ENCODE results near the gene KCNJ10. TPM values are rescaled to one million over a fixed set of nuclear protein-coding genes. Genes with fewer than 3 reads are reported as not detected.
A peak's percentile ranks its signal among the peaks of the same experiment; 100 is the strongest.

The KCNJ10 gene
- polyA plus RNA-seq, 1 donor (not counting 4 experiments of a cell fraction or from before 2014, with no cell fraction given), result not detected

DNA sequence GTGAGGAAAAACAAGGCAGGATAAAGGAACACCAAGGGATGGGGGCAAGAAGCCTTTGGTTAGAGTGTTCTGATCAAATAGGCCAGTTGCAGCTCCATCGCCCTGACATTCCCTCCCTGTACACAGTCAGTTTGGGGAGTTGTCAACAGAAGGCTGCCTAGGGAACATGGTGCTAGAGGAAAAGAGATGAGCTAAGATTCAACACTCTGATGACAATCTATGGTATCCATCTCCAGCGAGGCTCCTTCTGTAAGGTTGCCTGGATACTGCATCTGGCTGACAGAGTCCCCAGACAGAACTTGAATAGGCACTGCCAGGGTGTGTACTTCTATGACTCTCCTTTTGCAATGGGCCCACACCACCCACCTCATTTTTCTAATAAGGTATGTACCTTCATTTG is 104.7 kb downstream of the KCNJ10 start:
- no peak overlapping the region for H3K9ac ChIP-seq (ENCODE audit: control insufficient read depth, extremely low read depth, insufficient read depth, low read length)
- H3K4me2 ChIP-seq (ENCODE audit: control insufficient read depth, extremely low read depth, insufficient read depth, low read depth, low read length), result peak overlapping the region; percentile 29
- DNase-seq (ENCODE audit: low read depth, low spot score) (no peak), FAIRE-seq (peak; percentile 32)
- H3K27ac ChIP-seq (ENCODE audit: control insufficient read depth, insufficient read depth, low read length), result no peak overlapping the region
- TF ChIP-seq EZH2 (IDR thresholded peaks at IDR 0.05; ENCODE audit: low read length), result no peak
- TF ChIP-seq, protein P1, sequence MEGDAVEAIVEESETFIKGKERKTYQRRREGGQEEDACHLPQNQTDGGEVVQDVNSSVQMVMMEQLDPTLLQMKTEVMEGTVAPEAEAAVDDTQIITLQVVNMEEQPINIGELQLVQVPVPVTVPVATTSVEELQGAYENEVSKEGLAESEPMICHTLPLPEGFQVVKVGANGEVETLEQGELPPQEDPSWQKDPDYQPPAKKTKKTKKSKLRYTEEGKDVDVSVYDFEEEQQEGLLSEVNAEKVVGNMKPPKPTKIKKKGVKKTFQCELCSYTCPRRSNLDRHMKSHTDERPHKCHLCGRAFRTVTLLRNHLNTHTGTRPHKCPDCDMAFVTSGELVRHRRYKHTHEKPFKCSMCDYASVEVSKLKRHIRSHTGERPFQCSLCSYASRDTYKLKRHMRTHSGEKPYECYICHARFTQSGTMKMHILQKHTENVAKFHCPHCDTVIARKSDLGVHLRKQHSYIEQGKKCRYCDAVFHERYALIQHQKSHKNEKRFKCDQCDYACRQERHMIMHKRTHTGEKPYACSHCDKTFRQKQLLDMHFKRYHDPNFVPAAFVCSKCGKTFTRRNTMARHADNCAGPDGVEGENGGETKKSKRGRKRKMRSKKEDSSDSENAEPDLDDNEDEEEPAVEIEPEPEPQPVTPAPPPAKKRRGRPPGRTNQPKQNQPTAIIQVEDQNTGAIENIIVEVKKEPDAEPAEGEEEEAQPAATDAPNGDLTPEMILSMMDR (optimal IDR thresholded peaks at IDR 0.05 in 1 of 3, IDR thresholded peaks at IDR 0.05 in 1 of 3, conservative IDR thresholded peaks at IDR 0.05 in 1 of 3; ENCODE audit: extremely low read depth in 1 of 3, insufficient read depth in 2 of 3, low read length in 3 of 3), result no peak
- peaks cover 6 to 18% of the 10 kb centered on the region in 2 experiments for H3K36me3 ChIP-seq (ENCODE audit: control insufficient read depth in 2 of 2, extremely low read depth in 1 of 2, insufficient read depth in 2 of 2, low read length in 2 of 2)
- dilution Hi-C loops (cut with MboI; ENCODE audit: extremely low pct_ligation_motif_present, low sequenced_read_pairs), result no loop called here
- H4K20me1 ChIP-seq (ENCODE audit: control insufficient read depth, extremely low read depth, insufficient read depth, low read length), result peaks cover 7% of the 10 kb centered on the region
- no peaks in the 10 kb centered on the region for H3K9me3 ChIP-seq (ENCODE audit: control insufficient read depth, low read depth, low read length)
- peaks cover 30% of the 10 kb centered on the region for H3K4me1 ChIP-seq (ENCODE audit: control insufficient read depth, extremely low read depth, insufficient read depth, low read length)
- no peak overlapping the region for H2AFZ ChIP-seq (ENCODE audit: control insufficient read depth, low read length)
- H3K27me3 ChIP-seq (ENCODE audit: control insufficient read depth, extremely low read depth, insufficient read depth, low read length), result no peaks in the 10 kb centered on the region
- H3K9me1 ChIP-seq (ENCODE audit: control insufficient read depth, extremely low read depth, insufficient read depth, low read length), result no peaks in the 10 kb centered on the region
- no peak overlapping the region for H3K4me3 ChIP-seq (ENCODE audit: control insufficient read depth in 2 of 3, extremely low read depth in 1 of 3, insufficient read depth in 2 of 3, low read depth in 1 of 3, low read length in 3 of 3)
- H3K79me2 ChIP-seq (ENCODE audit: control insufficient read depth, insufficient read depth, low read length), result peaks cover 67% of the 10 kb centered on the region

DNA sequence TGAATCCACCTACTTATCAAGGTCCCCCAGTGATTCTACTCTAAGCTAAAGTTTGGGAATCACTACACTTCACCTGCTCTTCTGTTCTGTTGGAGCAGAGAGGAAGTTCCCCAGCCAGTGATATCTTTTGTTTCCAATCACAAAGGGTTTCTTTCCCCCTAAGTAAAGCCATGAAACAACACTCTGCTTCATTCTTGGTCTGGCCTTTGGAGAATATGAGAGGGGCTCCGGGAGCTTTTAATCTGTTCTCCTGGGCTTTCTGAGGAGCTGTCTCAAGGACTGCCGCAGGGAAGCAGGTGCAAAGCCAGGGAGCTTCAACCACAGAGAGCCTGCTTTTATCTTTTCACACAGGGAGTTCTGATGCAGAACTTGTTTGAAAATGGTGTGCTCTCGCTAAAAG is 105.8 kb downstream of the KCNJ10 start:
- no peak overlapping the region for H3K4me3 ChIP-seq (ENCODE audit: control insufficient read depth in 2 of 3, extremely low read depth in 1 of 3, insufficient read depth in 2 of 3, low read depth in 1 of 3, low read length in 3 of 3)
- FAIRE-seq (peak; percentile 46), DNase-seq (ENCODE audit: low read depth, low spot score) (no peak)
- peaks cover 38% of the 10 kb centered on the region for H3K4me1 ChIP-seq (ENCODE audit: control insufficient read depth, extremely low read depth, insufficient read depth, low read length)
- H3K79me2 ChIP-seq (ENCODE audit: control insufficient read depth, insufficient read depth, low read length), result peaks cover 57% of the 10 kb centered on the region
- peak overlapping the region; percentile 29 for H3K4me2 ChIP-seq (ENCODE audit: control insufficient read depth, extremely low read depth, insufficient read depth, low read depth, low read length)
- dilution Hi-C loops (cut with MboI; ENCODE audit: extremely low pct_ligation_motif_present, low sequenced_read_pairs), result no loop called here
- no peaks in the 10 kb centered on the region for H3K9me1 ChIP-seq (ENCODE audit: control insufficient read depth, extremely low read depth, insufficient read depth, low read length)
- no peak overlapping the region for H3K9ac ChIP-seq (ENCODE audit: control insufficient read depth, extremely low read depth, insufficient read depth, low read length)
- no peaks in the 10 kb centered on the region for H3K27me3 ChIP-seq (ENCODE audit: control insufficient read depth, extremely low read depth, insufficient read depth, low read length)
- H3K36me3 ChIP-seq (ENCODE audit: control insufficient read depth in 2 of 2, extremely low read depth in 1 of 2, insufficient read depth in 2 of 2, low read length in 2 of 2), result peaks cover 6 to 18% of the 10 kb centered on the region in 2 experiments
- H4K20me1 ChIP-seq (ENCODE audit: control insufficient read depth, extremely low read depth, insufficient read depth, low read length), result peaks cover 7% of the 10 kb centered on the region
- TF ChIP-seq EZH2 (IDR thresholded peaks at IDR 0.05; ENCODE audit: low read length), result no peak
- TF ChIP-seq, protein P1 (optimal IDR thresholded peaks at IDR 0.05 in 1 of 3, IDR thresholded peaks at IDR 0.05 in 1 of 3, conservative IDR thresholded peaks at IDR 0.05 in 1 of 3; ENCODE audit: extremely low read depth in 1 of 3, insufficient read depth in 2 of 3, low read length in 3 of 3), result no peak
- no peak overlapping the region for H3K27ac ChIP-seq (ENCODE audit: control insufficient read depth, insufficient read depth, low read length)
- no peak overlapping the region for H2AFZ ChIP-seq (ENCODE audit: control insufficient read depth, low read length)
- no peaks in the 10 kb centered on the region for H3K9me3 ChIP-seq (ENCODE audit: control insufficient read depth, low read depth, low read length)

All from keratinocyte (primary cell).